ENCODE results near the gene COL4A2.

Gene COL4A2

DNA sequence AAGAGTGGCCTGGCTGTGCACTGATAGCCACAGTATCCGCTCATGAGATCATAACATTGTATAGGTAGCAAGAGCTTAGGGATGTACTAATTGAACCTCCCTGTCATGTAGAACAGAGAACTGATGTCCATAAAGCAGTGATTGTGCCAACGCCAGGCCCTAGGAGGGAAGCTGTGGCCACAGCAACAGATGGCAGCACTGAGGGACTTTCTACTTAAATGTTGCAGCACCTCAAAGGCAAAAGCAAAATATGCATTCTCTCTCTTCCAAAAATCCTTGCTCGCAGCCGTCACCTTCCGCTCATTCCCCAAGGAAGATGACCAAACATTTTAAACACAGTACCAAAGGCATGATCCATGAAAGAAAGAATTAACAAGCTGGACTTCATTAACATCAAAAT is 32.4 kb upstream of the COL4A2 start:
- Histone ChIP-seq H3K4me1 (ENCODE audit: insufficient read depth, low read length) (peaks cover 76% of the 10 kb centered on the region), H3K9me3 (ENCODE audit: low read length) (no peaks in the 10 kb centered on the region), H3K4me3 (ENCODE audit: low read depth in 1 of 2, low read length in 2 of 2) (no peak overlapping the region), H3K27me3 (ENCODE audit: control insufficient read depth in 1 of 2, insufficient read depth in 2 of 2, low read length in 2 of 2) (no peaks in the 10 kb centered on the region), H3K27ac (ENCODE audit: low read depth, low read length) (no peak overlapping the region), H3K36me3 (ENCODE audit: insufficient read depth, low read length) (no peaks in the 10 kb centered on the region), H3K9ac (ENCODE audit: low read length) (no peak overlapping the region)

DNA sequence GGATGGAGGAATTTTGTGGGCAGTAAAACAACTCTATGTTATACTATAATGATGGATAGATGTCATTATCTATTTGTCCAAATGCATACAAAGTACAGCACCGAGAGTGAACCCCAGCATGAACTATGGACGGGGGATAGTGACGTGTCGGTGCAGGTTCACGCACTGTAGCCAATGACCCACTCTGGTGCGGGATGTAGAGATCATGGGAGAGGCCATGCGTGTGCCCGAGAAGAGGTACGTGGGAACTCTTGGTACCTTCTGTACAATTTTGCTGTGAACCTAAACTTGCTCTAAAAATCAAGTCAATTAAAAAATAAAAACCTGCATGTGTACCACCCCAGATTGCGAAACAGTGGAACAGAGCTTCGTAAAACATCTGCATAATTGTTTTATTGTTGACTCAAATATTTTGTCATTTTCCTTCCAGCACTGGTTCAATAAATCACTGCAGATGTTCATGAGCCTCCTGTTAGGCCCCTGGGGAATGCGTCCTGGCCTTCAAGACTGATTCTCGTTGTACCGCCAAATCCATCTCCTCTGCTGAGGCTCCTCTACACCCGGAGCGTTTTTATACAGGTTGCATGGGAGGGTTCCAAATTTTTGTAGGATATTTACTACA is 31.0 kb upstream of the COL4A2 start:
- Histone ChIP-seq H3K4me1 (ENCODE audit: insufficient read depth, low read length) (peaks cover 76% of the 10 kb centered on the region), H3K9ac (ENCODE audit: low read length) (no peak overlapping the region), H3K36me3 (ENCODE audit: insufficient read depth, low read length) (no peaks in the 10 kb centered on the region), H3K27me3 (ENCODE audit: control insufficient read depth in 1 of 2, insufficient read depth in 2 of 2, low read length in 2 of 2) (no peaks in the 10 kb centered on the region), H3K27ac (ENCODE audit: low read depth, low read length) (peak overlapping the region; percentile 15), H3K9me3 (ENCODE audit: low read length) (no peaks in the 10 kb centered on the region), H3K4me3 (ENCODE audit: low read depth in 1 of 2, low read length in 2 of 2) (no peak overlapping the region)

DNA sequence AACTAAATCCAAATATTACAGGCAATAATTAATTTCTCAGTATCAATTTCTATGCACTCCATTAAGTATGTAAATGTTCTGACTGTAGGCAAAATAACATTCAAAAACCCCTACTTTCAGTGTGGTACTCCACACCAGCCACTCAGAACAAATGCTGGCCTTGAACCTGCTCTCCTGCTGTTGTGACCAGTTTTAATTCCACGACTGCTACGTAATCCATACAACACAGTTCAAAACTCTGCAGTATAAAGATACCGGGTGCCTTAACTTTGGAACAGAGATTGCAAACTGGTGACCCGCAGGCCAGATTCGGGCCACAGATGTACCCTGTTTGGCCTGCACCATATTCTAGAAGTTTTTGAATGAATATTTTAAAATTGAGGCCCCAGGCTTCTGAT is 30.5 kb upstream of the COL4A2 start:
- peaks cover 76% of the 10 kb centered on the region for H3K4me1 ChIP-seq (ENCODE audit: insufficient read depth, low read length)
- no peak overlapping the region for H3K4me3 ChIP-seq (ENCODE audit: low read depth in 1 of 2, low read length in 2 of 2)
- H3K27me3 ChIP-seq (ENCODE audit: control insufficient read depth in 1 of 2, insufficient read depth in 2 of 2, low read length in 2 of 2) = no peaks in the 10 kb centered on the region
- H3K9ac ChIP-seq (ENCODE audit: low read length) = no peak overlapping the region
- H3K9me3 ChIP-seq (ENCODE audit: low read length) = no peaks in the 10 kb centered on the region
- H3K36me3 ChIP-seq (ENCODE audit: insufficient read depth, low read length) = no peaks in the 10 kb centered on the region
- peak overlapping the region; percentile 29 for H3K27ac ChIP-seq (ENCODE audit: low read depth, low read length)

DNA sequence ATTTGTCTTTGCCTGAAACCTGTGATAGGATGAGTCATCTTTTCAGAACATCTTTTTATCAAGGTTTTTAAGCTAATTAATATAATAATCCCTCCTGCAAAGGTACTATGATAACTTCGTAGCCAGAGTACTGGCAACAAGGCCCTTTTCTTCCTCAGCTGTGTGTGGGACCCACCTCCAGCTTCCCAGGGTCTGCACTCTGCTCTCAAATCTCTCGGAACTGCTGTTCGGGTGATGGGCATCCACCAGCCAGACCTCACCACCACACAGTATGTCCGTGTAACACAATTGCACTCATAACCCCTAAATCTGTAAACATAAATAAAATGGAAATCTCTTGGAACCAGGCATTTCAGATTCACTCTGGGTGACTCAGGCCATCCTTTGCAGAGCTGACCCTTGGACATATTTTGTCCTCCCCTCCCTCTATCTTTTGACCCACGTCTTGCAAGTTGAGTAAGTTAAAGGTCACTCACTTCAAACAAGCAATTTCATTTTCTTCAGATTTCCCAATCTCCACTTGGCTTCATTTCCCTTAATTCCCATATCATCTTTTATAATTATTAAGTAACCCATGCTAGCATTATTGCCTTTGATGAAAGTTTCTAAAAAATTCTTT is 29.6 kb upstream of the COL4A2 start:
- H3K4me1 ChIP-seq (ENCODE audit: insufficient read depth, low read length) = peaks cover 86% of the 10 kb centered on the region
- H3K4me3 ChIP-seq (ENCODE audit: low read depth in 1 of 2, low read length in 2 of 2) = no peak overlapping the region
- H3K27ac ChIP-seq (ENCODE audit: low read depth, low read length) = peak overlapping the region; percentile 27
- H3K9ac ChIP-seq (ENCODE audit: low read length) = no peak overlapping the region
- no peaks in the 10 kb centered on the region for H3K36me3 ChIP-seq (ENCODE audit: insufficient read depth, low read length)
- no peaks in the 10 kb centered on the region for H3K9me3 ChIP-seq (ENCODE audit: low read length)
- no peaks in the 10 kb centered on the region for H3K27me3 ChIP-seq (ENCODE audit: control insufficient read depth in 1 of 2, insufficient read depth in 2 of 2, low read length in 2 of 2)

DNA sequence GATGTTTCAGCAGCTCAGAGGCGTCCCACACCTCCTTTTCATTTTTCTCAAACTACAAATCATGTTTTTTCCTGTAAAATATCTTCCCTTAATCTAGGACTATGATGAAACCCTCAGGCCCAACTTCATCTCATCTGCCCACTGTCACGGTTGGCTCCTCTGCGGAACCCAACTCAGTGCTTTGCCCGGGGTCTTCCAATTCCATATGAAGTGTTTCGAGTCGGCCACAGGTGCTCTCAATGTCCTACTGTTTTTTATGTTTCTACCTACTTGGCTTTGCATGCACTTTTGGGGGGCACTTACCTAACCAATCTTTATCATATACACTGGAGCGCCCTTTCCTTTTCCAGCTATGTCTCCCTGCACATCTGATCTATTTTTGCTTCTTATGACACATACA is 28.2 kb upstream of the COL4A2 start:
- Histone ChIP-seq H3K9me3 (ENCODE audit: low read length) (no peaks in the 10 kb centered on the region), H3K4me1 (ENCODE audit: insufficient read depth, low read length) (peaks cover 98% of the 10 kb centered on the region), H3K27ac (ENCODE audit: low read depth, low read length) (no peak overlapping the region), H3K36me3 (ENCODE audit: insufficient read depth, low read length) (no peaks in the 10 kb centered on the region), H3K27me3 (ENCODE audit: control insufficient read depth in 1 of 2, insufficient read depth in 2 of 2, low read length in 2 of 2) (no peaks in the 10 kb centered on the region), H3K9ac (ENCODE audit: low read length) (no peak overlapping the region), H3K4me3 (ENCODE audit: low read depth in 1 of 2, low read length in 2 of 2) (no peak overlapping the region)

DNA sequence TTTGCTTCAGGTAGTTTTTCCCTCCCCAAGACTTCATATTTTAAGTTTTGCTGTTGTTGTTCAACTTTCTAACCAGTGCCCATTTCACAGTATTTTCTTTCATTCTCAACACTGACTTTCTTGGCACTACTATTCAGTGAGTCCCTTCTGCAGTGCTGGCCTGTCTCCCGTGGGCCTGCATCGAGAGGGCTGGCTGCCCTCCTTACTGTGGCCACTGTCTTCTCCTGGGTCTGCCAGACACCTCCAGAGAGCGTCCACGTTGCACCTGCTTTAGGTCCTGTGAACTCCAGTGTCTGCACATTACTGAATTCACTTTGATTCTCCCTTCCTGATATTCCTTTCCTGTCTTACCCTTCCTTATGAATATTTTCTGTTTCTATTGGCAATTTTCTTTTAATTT is 27.4 kb upstream of the COL4A2 start:
- no peak overlapping the region for H3K9ac ChIP-seq (ENCODE audit: low read length)
- H3K4me1 ChIP-seq (ENCODE audit: insufficient read depth, low read length) = peaks cover 98% of the 10 kb centered on the region
- H3K36me3 ChIP-seq (ENCODE audit: insufficient read depth, low read length) = no peaks in the 10 kb centered on the region
- peak overlapping the region; percentile 12 for H3K27ac ChIP-seq (ENCODE audit: low read depth, low read length)
- H3K4me3 ChIP-seq (ENCODE audit: low read depth in 1 of 2, low read length in 2 of 2) = no peak overlapping the region
- H3K9me3 ChIP-seq (ENCODE audit: low read length) = no peaks in the 10 kb centered on the region
- no peaks in the 10 kb centered on the region for H3K27me3 ChIP-seq (ENCODE audit: control insufficient read depth in 1 of 2, insufficient read depth in 2 of 2, low read length in 2 of 2)

DNA sequence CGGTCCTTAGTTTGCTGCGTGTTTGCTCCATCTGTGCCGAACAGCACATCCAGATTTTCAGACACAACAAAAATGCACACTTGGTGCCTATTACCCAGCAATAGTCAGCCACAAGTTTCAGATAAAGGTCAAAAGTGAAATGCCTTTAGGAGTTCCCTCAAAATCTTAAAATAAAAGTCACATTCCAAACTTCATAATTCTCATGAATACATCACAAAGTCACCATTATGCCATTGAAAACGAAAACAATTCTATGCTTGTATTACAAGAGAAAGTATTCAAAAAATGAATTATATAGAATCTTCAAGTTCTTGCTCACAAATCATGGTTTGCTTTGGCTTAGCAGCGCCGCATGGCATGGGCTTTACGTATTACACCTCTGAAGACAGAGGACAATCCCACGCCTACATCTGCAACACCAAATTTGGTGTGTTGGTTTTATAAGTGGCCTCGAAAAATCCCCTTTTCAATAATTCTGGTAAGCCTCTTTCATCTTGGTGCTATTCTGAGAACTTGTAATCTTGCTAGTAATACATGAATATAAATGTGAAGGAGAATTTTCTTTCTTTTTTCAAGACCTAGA is 26.8 kb upstream of the COL4A2 start:
- Histone ChIP-seq H3K36me3 (ENCODE audit: insufficient read depth, low read length) (no peaks in the 10 kb centered on the region), H3K4me3 (ENCODE audit: low read depth in 1 of 2, low read length in 2 of 2) (no peak overlapping the region), H3K4me1 (ENCODE audit: insufficient read depth, low read length) (peaks cover 98% of the 10 kb centered on the region), H3K9me3 (ENCODE audit: low read length) (no peaks in the 10 kb centered on the region), H3K9ac (ENCODE audit: low read length) (no peak overlapping the region), H3K27ac (ENCODE audit: low read depth, low read length) (peak overlapping the region; percentile 71), H3K27me3 (ENCODE audit: control insufficient read depth in 1 of 2, insufficient read depth in 2 of 2, low read length in 2 of 2) (no peaks in the 10 kb centered on the region)

DNA sequence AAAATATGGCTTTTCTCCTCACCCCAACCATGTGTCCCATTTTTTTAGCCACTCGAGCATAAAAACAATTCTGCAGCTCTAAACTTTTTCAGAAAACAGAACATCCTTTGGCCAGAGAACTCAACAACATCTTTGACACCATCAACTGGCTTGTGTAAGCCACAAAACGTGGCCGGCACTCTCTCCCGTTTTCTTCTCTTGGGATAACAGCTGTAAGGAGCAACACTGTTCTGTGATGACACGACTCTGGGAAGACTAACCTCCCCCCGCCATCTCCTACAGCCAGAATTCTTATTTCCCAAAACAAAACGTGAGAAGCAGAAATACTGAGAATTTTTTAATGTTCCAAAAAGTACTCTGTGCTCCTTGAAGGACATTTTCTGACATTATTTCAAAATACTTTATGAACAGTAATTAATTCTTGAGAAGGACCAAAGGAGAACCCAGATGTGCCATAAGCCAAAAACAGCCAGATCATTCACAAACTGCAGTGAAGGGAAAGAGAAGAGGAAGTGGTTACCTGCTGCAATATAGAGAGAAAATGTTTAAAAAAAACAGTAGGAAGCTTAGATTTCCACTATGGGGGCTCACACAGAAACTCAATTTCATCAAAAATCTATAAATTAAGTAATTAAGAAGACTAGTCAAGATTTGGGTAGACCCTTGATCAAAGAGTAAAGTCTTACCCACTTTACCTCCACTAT is 25.9 kb upstream of the COL4A2 start:
- Histone ChIP-seq H3K27me3 (ENCODE audit: control insufficient read depth in 1 of 2, insufficient read depth in 2 of 2, low read length in 2 of 2) (no peaks in the 10 kb centered on the region), H3K4me3 (ENCODE audit: low read depth in 1 of 2, low read length in 2 of 2) (no peak overlapping the region), H3K27ac (ENCODE audit: low read depth, low read length) (peak overlapping the region; percentile 71), H3K36me3 (ENCODE audit: insufficient read depth, low read length) (no peaks in the 10 kb centered on the region), H3K4me1 (ENCODE audit: insufficient read depth, low read length) (peaks cover 97% of the 10 kb centered on the region), H3K9ac (ENCODE audit: low read length) (no peak overlapping the region), H3K9me3 (ENCODE audit: low read length) (no peaks in the 10 kb centered on the region)

DNA sequence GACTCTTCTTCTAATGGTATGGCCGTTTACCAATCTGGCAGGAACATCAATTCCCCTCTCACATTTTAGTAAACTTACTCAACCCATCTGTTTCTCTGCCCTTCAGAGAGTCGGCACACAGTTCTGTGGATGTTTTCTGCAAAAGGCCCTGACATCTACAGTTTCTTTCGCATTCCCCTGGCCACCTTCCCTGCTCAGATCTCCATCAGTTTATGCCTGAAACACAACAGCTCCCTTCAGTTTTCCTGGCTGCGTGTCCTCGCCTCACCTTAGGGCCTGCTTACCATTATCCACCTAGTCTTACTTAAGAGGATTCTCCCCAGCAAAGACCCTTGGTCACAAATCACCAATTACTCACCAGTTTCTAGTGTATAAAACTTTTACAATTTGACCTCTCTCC is 25.3 kb upstream of the COL4A2 start:
- Histone ChIP-seq H3K9me3 (ENCODE audit: low read length) (no peaks in the 10 kb centered on the region), H3K36me3 (ENCODE audit: insufficient read depth, low read length) (no peaks in the 10 kb centered on the region), H3K27ac (ENCODE audit: low read depth, low read length) (peak overlapping the region; percentile 71), H3K9ac (ENCODE audit: low read length) (no peak overlapping the region), H3K4me3 (ENCODE audit: low read depth in 1 of 2, low read length in 2 of 2) (no peak overlapping the region), H3K27me3 (ENCODE audit: control insufficient read depth in 1 of 2, insufficient read depth in 2 of 2, low read length in 2 of 2) (no peaks in the 10 kb centered on the region), H3K4me1 (ENCODE audit: insufficient read depth, low read length) (peaks cover 97% of the 10 kb centered on the region)

DNA sequence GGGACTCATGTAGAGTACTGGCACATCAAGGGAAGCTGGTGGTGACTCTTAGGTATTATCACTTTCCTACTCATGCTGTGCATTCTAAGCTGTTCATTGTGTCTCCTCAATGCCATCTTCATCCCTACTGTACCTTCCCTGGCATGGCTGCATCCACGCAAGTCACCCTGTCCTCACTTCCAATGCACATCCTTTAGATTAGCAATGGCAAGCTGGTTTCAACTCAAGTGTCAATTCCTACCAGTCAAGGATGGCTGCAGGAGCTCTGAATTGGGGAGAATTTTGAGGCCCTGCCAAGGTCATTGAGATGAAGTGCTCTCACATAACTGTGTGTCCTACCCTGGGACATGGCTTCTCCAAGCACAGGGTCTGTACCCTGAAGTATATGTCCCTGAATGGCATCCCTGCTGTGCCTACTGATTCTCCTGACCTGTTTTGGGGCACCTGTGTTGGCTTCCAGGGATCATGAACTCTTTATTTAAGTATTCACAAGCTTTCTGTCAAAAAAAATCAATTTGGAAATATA is 24.7 kb upstream of the COL4A2 start:
- Histone ChIP-seq H3K36me3 (ENCODE audit: insufficient read depth, low read length) (no peaks in the 10 kb centered on the region), H3K4me3 (ENCODE audit: low read depth in 1 of 2, low read length in 2 of 2) (no peak overlapping the region), H3K27me3 (ENCODE audit: control insufficient read depth in 1 of 2, insufficient read depth in 2 of 2, low read length in 2 of 2) (no peaks in the 10 kb centered on the region), H3K9ac (ENCODE audit: low read length) (no peak overlapping the region), H3K27ac (ENCODE audit: low read depth, low read length) (peak overlapping the region; percentile 71), H3K4me1 (ENCODE audit: insufficient read depth, low read length) (peaks cover 97% of the 10 kb centered on the region), H3K9me3 (ENCODE audit: low read length) (no peaks in the 10 kb centered on the region)

DNA sequence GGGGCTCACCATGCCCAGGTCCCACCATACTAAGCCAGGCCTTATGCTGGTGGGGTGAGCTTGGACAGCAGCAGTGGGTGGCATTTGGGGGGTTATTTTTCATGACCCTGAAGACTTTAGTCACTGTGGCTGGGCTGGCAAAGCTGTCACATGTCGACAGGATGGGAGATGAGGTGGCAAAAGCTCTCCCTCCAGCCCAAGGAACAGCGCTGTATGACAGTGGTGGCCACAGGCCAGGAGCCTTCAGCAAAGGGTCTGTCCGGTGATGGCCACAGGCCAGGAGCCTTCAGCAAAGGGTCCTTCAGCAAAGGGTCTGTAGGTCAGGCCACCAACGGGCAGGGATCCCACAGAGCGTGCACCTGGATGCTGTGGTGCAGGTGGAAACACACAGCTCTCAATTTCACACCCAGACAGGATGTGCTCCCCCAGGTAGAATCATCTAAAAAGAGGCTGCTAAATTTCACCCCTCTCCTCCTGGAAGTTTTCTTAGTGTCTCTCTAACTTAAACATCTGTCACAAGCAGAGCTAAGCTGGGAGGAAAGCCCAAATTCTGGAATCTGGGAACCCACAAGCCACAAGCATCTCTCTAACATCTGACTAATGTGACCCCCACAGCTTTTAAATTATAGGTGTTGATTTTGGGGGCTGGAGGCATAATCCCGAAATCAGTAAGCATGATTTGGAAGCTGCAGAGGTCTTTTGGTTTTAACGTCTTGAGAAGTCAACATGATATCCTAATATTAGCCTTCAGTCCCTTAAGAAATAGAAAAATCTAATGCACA is 23.2 kb upstream of the COL4A2 start:
- peak overlapping the region; percentile 49 for H3K27ac ChIP-seq (ENCODE audit: low read depth, low read length)
- no peaks in the 10 kb centered on the region for H3K9me3 ChIP-seq (ENCODE audit: low read length)
- peaks cover 87% of the 10 kb centered on the region for H3K4me1 ChIP-seq (ENCODE audit: insufficient read depth, low read length)
- H3K9ac ChIP-seq (ENCODE audit: low read length) = no peak overlapping the region
- no peaks in the 10 kb centered on the region for H3K27me3 ChIP-seq (ENCODE audit: control insufficient read depth in 1 of 2, insufficient read depth in 2 of 2, low read length in 2 of 2)
- peak overlapping the region in 1 of 2 donors; percentile 2 for H3K4me3 ChIP-seq (ENCODE audit: low read depth in 1 of 2, low read length in 2 of 2)
- no peaks in the 10 kb centered on the region for H3K36me3 ChIP-seq (ENCODE audit: insufficient read depth, low read length)
